ENCODE data around the gene DTNB. TPM values are rescaled to one million over a fixed set of nuclear protein-coding genes. Genes with fewer than 3 reads are reported as not detected.

Gene DTNB
- total RNA-seq, 4 donors from 2014 or later = 3.9 to 8.7 (median 4.4) TPM

GRCh38 chr2:25618676-25619075 lies 54.7 kb downstream of the DTNB start:
- Histone ChIP-seq H3K4me3 (no peak overlapping the region), H3K27ac (peak overlapping the region in 2 of 4 donors; percentile 38 to 49), H3K27me3 (no peaks in the 10 kb centered on the region), H3K4me1 (peaks cover 0 to 8% (median 5%) of the 10 kb centered on the region in 3 donors), H3K36me3 (no peaks in the 10 kb centered on the region), H3K9me3 (no peaks in the 10 kb centered on the region)
- ATAC-seq = no peak
- TF ChIP-seq POLR2A (IDR thresholded peaks at IDR 0.05) = no peak
- no peak for TF ChIP-seq EP300 (IDR thresholded peaks at IDR 0.05)
- TF ChIP-seq CTCF (IDR thresholded peaks at IDR 0.05) = no peak
- TF ChIP-seq POLR2AphosphoS5 (IDR thresholded peaks at IDR 0.05) = no peak
- 33 to 57% methylated on average over 2 of the region's 2 CpGs for WGBS, 2 donors (ENCODE audit: low coverage in 1 of 2)

GRCh38 chr2:25617948-25618646 lies 55.3 kb downstream of the DTNB start:
- Histone ChIP-seq H3K27ac (peak overlapping the region in 2 of 4 donors; percentile 38 to 49), H3K27me3 (no peaks in the 10 kb centered on the region), H3K4me1 (peaks cover 0 to 8% (median 5%) of the 10 kb centered on the region in 3 donors), H3K4me3 (no peak overlapping the region), H3K36me3 (no peaks in the 10 kb centered on the region), H3K9me3 (no peaks in the 10 kb centered on the region)
- WGBS, 2 donors (ENCODE audit: low coverage in 1 of 2) = 54 to 62% methylated on average over 5 to 7 of the region's 7 CpGs
- TF ChIP-seq POLR2AphosphoS5 (IDR thresholded peaks at IDR 0.05) = no peak
- no peak for ATAC-seq

- Histone ChIP-seq H3K27ac (no peak overlapping the region), H3K4me3 (no peak overlapping the region), H3K36me3 (peaks cover 0 to 4% of the 10 kb centered on the region in 2 donors), H3K27me3 (no peaks in the 10 kb centered on the region), H3K9me3 (no peaks in the 10 kb centered on the region), H3K4me1 (peaks cover 0 to 8% (median 5%) of the 10 kb centered on the region in 3 donors)
- ATAC-seq = no peak
- TF ChIP-seq CTCF (IDR thresholded peaks at IDR 0.05) = no peak
- TF ChIP-seq POLR2A (IDR thresholded peaks at IDR 0.05) = no peak
Measured at GRCh38 chr2:25615920-25616319, 57.5 kb downstream of the DTNB start.

GRCh38 chr2:25615386-25615785 lies 58.0 kb downstream of the DTNB start:
- WGBS, 2 donors (ENCODE audit: low coverage in 1 of 2) = 64 to 70% methylated on average over 3 to 5 of the region's 5 CpGs
- H3K4me3 ChIP-seq = no peak overlapping the region
- H3K4me1 ChIP-seq = peaks cover 0 to 8% (median 5%) of the 10 kb centered on the region in 3 donors
- no peaks in the 10 kb centered on the region for H3K27me3 ChIP-seq
- no peak for TF ChIP-seq POLR2A (IDR thresholded peaks at IDR 0.05)
- no peak for TF ChIP-seq CTCF (IDR thresholded peaks at IDR 0.05)
- no peak for TF ChIP-seq EP300 (IDR thresholded peaks at IDR 0.05)
- no peak for TF ChIP-seq POLR2AphosphoS5 (IDR thresholded peaks at IDR 0.05)
- H3K36me3 ChIP-seq = peaks cover 0 to 4% of the 10 kb centered on the region in 2 donors
- no peak overlapping the region for H3K27ac ChIP-seq
- H3K9me3 ChIP-seq = no peaks in the 10 kb centered on the region
- ATAC-seq = no peak

- no peaks in the 10 kb centered on the region for H3K9me3 ChIP-seq
- H3K4me1 ChIP-seq = peaks cover 0 to 8% (median 5%) of the 10 kb centered on the region in 3 donors
- 86 to 91% methylated on average over 8 of the region's 8 CpGs for WGBS, 2 donors (ENCODE audit: low coverage in 1 of 2)
- H3K27ac ChIP-seq = no peak overlapping the region
- no peak overlapping the region for H3K4me3 ChIP-seq
- no peak for ATAC-seq
- H3K27me3 ChIP-seq = no peaks in the 10 kb centered on the region
- H3K36me3 ChIP-seq = peaks cover 0 to 4% of the 10 kb centered on the region in 2 donors
- no peak for TF ChIP-seq POLR2AphosphoS5 (IDR thresholded peaks at IDR 0.05)
- TF ChIP-seq EP300 (IDR thresholded peaks at IDR 0.05) = no peak
- TF ChIP-seq CTCF (IDR thresholded peaks at IDR 0.05) = no peak
- TF ChIP-seq POLR2A (IDR thresholded peaks at IDR 0.05) = no peak
Measured at GRCh38 chr2:25614711-25615110, 58.7 kb downstream of the DTNB start.

Measured in gastroesophageal sphincter (tissue), 4 donors.